Testis (tissue), 3 donors: Measurements from ENCODE around the gene ZBTB20. TPM values are rescaled to one million over a fixed set of nuclear protein-coding genes. Genes with fewer than 3 reads are reported as not detected.

Source experiments
- DNase-seq: peaks from one replicate; pipeline ENCODE4 v3.0.0-alpha.2; 2019
- H3K27ac ChIP-seq, 2 donors: fragments of 200-600 bp; sonication (generic); one replicate each; pipeline ENCODE4 v1.5.1; 2019
- H3K27me3 ChIP-seq: fragments of 200-600 bp; sonication (generic); one replicate; pipeline ENCODE4 v1.5.1; 2019
- H3K36me3 ChIP-seq: fragments of 200-600 bp; sonication (generic); one replicate; pipeline ENCODE4 v1.5.1; 2017; ENCODE audit warnings: low read depth; ENCODE audit errors: missing control alignments
- H3K4me1 ChIP-seq: fragments of 200-600 bp; sonication (generic); one replicate; pipeline ENCODE4 v1.5.1; 2019
- H3K4me3 ChIP-seq, 2 donors: fragments of 200-600 bp; sonication (generic); one replicate each; pipeline ENCODE4 v1.5.1; 2017 to 2019
- H3K9me3 ChIP-seq: fragments of 200-600 bp; sonication (generic); one replicate; pipeline ENCODE4 v1.5.1; 2017
- POLR2A ChIP-seq: fragments of 450-650 bp; IDR thresholded peaks from one replicate; pipeline ENCODE4 v1.6.1; 2017; ENCODE audit warnings: antibody characterized with exemption, mild to moderate bottlenecking, moderate library complexity
- WGBS, 2 donors: methylation state at CpG; one replicate each; pipeline ENCODE4 v1.1.5; 2018; 5-methylcytosine and 5-hydroxymethylcytosine counted together
- intact Hi-C: fragments of 100-400 bp; cut with DNase I; formaldehyde crosslinking; loops from one replicate; pipeline ENCODE4 v1.15.1; 2023; ENCODE audit warnings: low total_unique reads
- polyA plus RNA-seq: library from polyadenylated mRNA; stranded (reverse); fragments of 350-450 nt; fragmentation: Illumina TruSeq; extraction: RNeasy Lipid Tissue Mini Kit (QIAGEN cat#74804); gene quantifications from one replicate; pipeline ENCODE4 v1.2.3, GENCODE V29; 2014; ENCODE audit warnings: low read depth, low replicate concordance; ENCODE audit not compliant: insufficient read depth
- total RNA-seq, 2 donors: library from RNA; depleted of rRNA; stranded (reverse); fragments of >200 nt; gene quantifications; one replicate each; pipeline ENCODE4 v1.2.3, GENCODE V29; 2016
- TF ChIP-seq, protein P1 (sequence below), 3 experiments: fragments of 450-650 bp in 2 of 3; fragments of 200-600 bp in 1 of 3; sonication (generic) in 1 of 3; IDR thresholded peaks; one replicate each; pipeline ENCODE4 v1.5.1; 2016 to 2019; ENCODE audit warnings: antibody characterized with exemption in 3 of 3, mild to moderate bottlenecking in 2 of 3, moderate library complexity in 1 of 3

ZBTB20 gene
- total and polyA plus RNA-seq, 3 donors from 2014 or later, result 36.8 to 179 (median 126) TPM

DNA sequence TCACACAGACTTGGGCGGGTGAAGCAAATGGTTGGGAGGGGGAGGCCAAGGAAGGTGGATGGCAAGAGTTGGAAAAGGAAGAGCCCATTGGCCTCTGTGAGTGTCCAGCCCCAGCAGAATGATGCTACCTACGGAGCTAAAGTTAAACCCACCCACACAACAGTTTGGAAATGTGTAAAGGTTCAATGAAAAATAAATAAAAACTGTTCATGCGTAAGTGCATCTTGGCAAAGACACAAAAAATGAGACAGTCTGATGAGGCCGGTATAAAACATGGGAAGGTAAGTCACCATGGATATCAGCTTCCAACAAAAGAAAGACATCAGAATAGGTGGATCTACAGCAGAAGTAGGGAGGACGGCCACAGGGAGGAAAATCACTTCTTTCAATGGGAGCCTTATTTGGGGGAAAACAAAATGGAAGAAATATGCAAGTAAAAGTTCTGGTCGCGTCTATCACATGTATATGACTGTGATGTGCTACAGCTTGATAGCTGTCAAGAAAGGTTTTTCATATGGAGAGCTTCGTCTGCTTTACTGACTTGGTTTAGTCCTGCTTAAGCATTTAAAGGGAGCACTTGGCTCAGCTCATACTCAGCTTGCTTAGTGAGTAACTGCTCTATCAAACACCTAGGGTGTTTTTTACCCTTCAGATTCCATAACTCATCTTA is 770.4 kb downstream of the ZBTB20 start:
- DNase-seq, result no peak
- WGBS, 2 donors, result 94 to 95% methylated on average over 8 of the region's 8 CpGs
- H3K36me3 ChIP-seq, result no peaks in the 10 kb centered on the region
- H3K4me1 ChIP-seq, result peaks cover 33% of the 10 kb centered on the region
- intact Hi-C loops, result no loop called here
- TF ChIP-seq, protein P1, sequence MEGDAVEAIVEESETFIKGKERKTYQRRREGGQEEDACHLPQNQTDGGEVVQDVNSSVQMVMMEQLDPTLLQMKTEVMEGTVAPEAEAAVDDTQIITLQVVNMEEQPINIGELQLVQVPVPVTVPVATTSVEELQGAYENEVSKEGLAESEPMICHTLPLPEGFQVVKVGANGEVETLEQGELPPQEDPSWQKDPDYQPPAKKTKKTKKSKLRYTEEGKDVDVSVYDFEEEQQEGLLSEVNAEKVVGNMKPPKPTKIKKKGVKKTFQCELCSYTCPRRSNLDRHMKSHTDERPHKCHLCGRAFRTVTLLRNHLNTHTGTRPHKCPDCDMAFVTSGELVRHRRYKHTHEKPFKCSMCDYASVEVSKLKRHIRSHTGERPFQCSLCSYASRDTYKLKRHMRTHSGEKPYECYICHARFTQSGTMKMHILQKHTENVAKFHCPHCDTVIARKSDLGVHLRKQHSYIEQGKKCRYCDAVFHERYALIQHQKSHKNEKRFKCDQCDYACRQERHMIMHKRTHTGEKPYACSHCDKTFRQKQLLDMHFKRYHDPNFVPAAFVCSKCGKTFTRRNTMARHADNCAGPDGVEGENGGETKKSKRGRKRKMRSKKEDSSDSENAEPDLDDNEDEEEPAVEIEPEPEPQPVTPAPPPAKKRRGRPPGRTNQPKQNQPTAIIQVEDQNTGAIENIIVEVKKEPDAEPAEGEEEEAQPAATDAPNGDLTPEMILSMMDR (IDR thresholded peaks at IDR 0.05), result no peak
- TF ChIP-seq POLR2A, result no peak
- no peaks in the 10 kb centered on the region for H3K27me3 ChIP-seq
- H3K9me3 ChIP-seq, result no peaks in the 10 kb centered on the region
- no peak overlapping the region for H3K4me3 ChIP-seq
- no peak overlapping the region for H3K27ac ChIP-seq

DNA sequence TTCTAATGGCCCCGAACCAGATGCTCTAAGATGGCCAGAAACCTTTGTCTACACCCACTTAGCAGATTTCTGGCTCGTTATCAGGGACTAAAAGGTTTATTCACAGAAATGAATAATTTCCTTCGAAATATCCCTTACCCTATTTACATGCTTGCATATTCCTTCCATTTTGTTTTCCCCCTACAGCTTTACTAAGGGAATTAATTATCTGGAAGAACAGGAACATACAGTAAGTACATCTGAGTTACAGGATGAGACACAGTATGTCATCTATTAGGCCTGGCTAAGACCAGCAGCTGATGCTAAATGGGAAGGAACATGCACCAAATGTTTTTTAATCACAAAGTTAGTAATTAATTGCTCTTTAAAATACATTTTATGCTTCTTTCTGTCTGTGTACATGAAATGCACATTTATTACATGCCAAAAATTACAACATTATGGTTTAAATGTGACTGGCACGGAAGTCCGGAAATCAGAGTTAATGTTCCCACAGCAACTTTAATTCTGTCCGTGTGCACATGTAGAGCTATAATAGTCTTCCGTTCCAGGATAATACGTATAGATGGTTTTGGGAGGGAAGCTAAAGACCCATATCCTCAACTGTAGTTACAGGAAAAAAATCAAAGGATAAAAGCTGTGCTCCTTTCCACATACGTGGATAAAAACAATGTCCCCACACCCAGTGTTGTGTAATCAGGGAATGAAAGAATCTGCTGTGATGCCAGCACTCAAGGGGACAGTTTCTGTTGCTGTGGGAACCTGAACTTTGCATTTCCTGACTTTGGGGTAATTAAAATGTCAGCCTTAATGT is 771.3 kb downstream of the ZBTB20 start:
- H3K4me1 ChIP-seq, result peaks cover 31% of the 10 kb centered on the region
- no peaks in the 10 kb centered on the region for H3K27me3 ChIP-seq
- H3K27ac ChIP-seq, result no peak overlapping the region
- intact Hi-C loops, result no loop called here
- DNase-seq, result no peak
- no peak overlapping the region for H3K4me3 ChIP-seq
- TF ChIP-seq, protein P1 (IDR thresholded peaks at IDR 0.05), result no peak
- TF ChIP-seq POLR2A, result no peak
- WGBS, 2 donors, result 81 to 83% methylated on average over 9 of the region's 9 CpGs
- no peaks in the 10 kb centered on the region for H3K36me3 ChIP-seq
- no peaks in the 10 kb centered on the region for H3K9me3 ChIP-seq

DNA sequence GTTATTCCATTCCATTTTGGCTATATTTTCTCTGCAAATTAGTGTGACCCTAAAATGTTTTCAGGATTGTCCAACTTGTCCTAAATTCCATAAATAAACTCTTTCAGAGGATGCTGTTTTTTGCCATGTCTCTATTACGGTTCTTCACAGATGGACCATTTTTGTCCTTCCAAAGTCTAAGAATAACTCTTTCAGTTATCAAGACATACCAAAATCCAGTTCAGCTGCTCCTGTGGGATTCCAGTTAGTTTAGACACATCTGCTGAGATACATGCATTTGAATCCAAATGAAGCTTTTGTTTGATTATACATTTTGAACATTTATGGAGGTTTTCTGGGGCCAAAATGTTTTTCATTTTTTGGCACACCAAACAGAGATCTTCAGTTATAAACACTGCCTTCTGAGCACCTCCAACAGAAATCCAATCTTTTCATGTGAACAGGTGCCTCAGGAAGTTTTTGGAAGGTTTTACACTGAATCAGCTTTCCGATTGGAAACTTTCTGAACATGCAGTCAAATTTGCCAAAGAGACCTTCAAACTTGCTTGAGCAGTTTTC is 772.6 kb downstream of the ZBTB20 start:
- intact Hi-C loops, result no loop called here
- 34 to 39% methylated on average over 2 of the region's 2 CpGs for WGBS, 2 donors
- peaks cover 29% of the 10 kb centered on the region for H3K4me1 ChIP-seq
- no peaks in the 10 kb centered on the region for H3K36me3 ChIP-seq
- H3K27me3 ChIP-seq, result no peaks in the 10 kb centered on the region
- H3K4me3 ChIP-seq, result no peak overlapping the region
- no peak overlapping the region for H3K27ac ChIP-seq
- TF ChIP-seq, protein P1 (IDR thresholded peaks at IDR 0.05), result no peak
- no peak for TF ChIP-seq POLR2A
- no peaks in the 10 kb centered on the region for H3K9me3 ChIP-seq
- no peak for DNase-seq

DNA sequence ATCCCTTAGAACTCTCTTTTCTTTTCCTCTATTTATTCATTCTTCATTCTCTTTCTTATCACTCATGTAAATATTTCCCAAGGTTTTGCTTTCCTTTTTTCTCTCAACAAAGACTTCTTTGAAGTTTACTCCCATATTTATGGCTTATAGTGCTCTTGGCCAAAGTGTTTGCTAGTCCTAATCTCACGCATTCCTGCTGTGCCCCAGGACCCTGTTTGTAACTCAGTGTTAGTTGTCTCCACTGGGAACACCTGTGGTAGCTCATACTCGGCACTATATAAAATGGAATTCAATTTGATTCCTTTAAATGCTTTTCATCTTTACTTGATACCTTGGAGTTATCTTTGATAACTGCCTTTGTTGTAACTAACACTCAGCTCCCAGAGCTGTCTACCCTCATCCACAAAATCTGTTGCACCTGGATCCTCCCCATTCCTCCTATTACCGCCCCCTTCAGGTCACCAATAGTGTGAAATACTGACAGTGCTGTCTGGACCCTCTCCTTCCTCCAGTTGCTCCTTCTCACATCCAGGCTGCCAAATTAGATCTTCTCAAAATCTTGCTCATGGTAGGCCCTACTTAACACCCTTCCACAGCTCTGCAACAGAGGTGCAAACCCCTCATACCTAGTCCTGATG is 776.4 kb downstream of the ZBTB20 start:
- Histone ChIP-seq H3K9me3 (no peaks in the 10 kb centered on the region), H3K27me3 (no peaks in the 10 kb centered on the region), H3K36me3 (no peaks in the 10 kb centered on the region), H3K4me3 (no peak overlapping the region), H3K27ac (peak overlapping the region in 1 of 2 donors; percentile 8), H3K4me1 (peaks cover 36% of the 10 kb centered on the region)
- no peak for DNase-seq
- intact Hi-C loops, result no loop called here
- TF ChIP-seq POLR2A, result no peak
- TF ChIP-seq, protein P1 (IDR thresholded peaks at IDR 0.05), result no peak
- 25 to 62% methylated on average over 3 of the region's 3 CpGs for WGBS, 2 donors
